Body of pancreas (tissue), 4 donors: ENCODE data around the gene TAF6.

ENCODE experiments used
- CTCF ChIP-seq, 7 experiments: fragments of 450-650 bp in 4 of 7; fragments of 200-600 bp in 3 of 7; sonication (generic) in 3 of 7; IDR thresholded peaks; one replicate each; pipeline ENCODE4 v1.5.1; 2016 to 2019; ENCODE audit warnings: antibody characterized with exemption in 7 of 7
- POLR2A ChIP-seq, 3 donors: fragments of 450-650 bp; IDR thresholded peaks; one replicate each; pipeline ENCODE4 v1.6.1; 2016; ENCODE audit warnings: antibody characterized with exemption in 3 of 3, mild to moderate bottlenecking in 2 of 3

- TF ChIP-seq CTCF (IDR thresholded peaks at IDR 0.05) (no peak), POLR2A (IDR thresholded peaks at IDR 0.05) (no peak)
These were observed 7.2 kb downstream of the TAF6 start for GRCh38 chr7:100111914-100112313.
